ENCODE measurements around the gene TMEM53.

GRCh38 chr1:44621841-44622286 is 52.4 kb downstream of the TMEM53 start:
- no peak for TF ChIP-seq CTCF (conservative IDR thresholded peaks at IDR 0.05 in 1 of 2, IDR thresholded peaks at IDR 0.05 in 1 of 2; ENCODE audit: extremely low read depth in 1 of 2, insufficient read depth in 1 of 2, low read depth in 1 of 2, low read length in 2 of 2)
- no peak for TF ChIP-seq EZH2 (IDR thresholded peaks at IDR 0.05; ENCODE audit: borderline replicate concordance, low read length)

Measured in mammary epithelial cell (primary cell).